ENCODE data around the gene ELOVL6. TPM values are rescaled to one million over a fixed set of nuclear protein-coding genes. Genes with fewer than 3 reads are reported as not detected.
A peak's percentile ranks its signal among the peaks of the same experiment; 100 is the strongest.

Gene ELOVL6
- polyA plus RNA-seq, 1 donor from 2014 or later = 21.3 TPM

DNA sequence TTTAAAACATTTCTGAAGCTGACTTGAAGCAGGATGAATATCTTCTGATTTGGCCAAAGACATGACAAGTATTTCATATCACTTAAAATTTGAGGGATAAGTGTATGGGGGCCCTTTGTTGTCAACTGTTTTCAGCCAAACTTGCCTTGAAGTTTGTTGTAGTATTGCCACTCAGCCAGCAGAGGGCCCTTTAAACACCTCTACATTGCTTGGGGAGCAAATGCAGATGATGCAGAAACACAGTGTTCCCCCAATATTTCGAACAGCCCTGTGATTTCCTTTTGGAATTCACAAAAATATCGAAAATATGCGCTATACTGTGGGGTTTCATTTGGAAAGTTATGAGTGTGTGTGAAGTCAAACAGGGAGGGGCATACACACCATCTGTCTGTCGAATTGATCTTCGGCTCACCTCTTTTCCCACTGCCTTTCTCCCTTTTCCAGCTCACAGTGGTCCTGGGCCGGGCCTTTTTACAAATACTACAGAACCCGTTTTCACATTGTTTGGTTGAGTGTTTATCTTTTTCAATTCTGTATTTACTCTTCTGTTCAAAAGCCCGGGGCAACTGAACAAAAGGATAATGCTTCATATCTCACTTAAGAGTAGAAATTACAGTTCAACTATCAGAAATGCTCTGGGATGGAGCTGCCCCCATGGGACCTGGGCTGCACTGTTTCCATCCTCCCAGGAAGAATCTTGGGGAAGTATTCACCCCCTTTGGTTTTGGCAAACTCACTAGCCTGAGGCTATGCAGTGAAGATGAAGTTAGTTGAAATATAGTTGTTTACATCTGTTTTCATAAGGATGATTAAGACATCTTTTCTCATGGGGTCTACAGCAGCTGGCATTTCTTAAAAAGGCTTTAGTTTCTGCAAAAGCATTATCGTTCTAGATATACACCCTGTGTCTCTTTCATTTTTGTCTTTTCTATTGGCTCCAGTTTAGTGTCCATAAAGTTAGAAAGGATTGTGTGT is 148.2 kb downstream of the ELOVL6 start:
- H3K36me3 ChIP-seq (ENCODE audit: insufficient read depth, low read length) = peaks cover 3% of the 10 kb centered on the region
- no peaks in the 10 kb centered on the region for H3K27me3 ChIP-seq (ENCODE audit: insufficient read depth, low read depth, low read length)
- no peak overlapping the region for H2AFZ ChIP-seq (ENCODE audit: low read depth, low read length)
- no peaks in the 10 kb centered on the region for H3K9me2 ChIP-seq (ENCODE audit: insufficient read depth, low read length)
- H3K9me3 ChIP-seq (ENCODE audit: low read length) = no peaks in the 10 kb centered on the region
- H3F3A ChIP-seq (ENCODE audit: insufficient read depth, low read length, poor library complexity, severe bottlenecking) = no peaks in the 10 kb centered on the region
- no peak overlapping the region for H3K4me2 ChIP-seq (ENCODE audit: low read length)
- H4K20me1 ChIP-seq (ENCODE audit: insufficient read depth) = no peaks in the 10 kb centered on the region
- no peak overlapping the region for H3K27ac ChIP-seq (ENCODE audit: low read length)
- no peaks in the 10 kb centered on the region for H3K79me2 ChIP-seq (replicated peaks; ENCODE audit: insufficient read depth, low read length)
- no peak overlapping the region for H3K9ac ChIP-seq (ENCODE audit: low read length)
- H3K4me3 ChIP-seq (ENCODE audit: low read length) = no peak overlapping the region
- TF ChIP-seq MXI1 (conservative IDR thresholded peaks at IDR 0.05; ENCODE audit: poor library complexity, severe bottlenecking) (no peak), CTCF (IDR thresholded peaks at IDR 0.05; ENCODE audit: poor library complexity, severe bottlenecking) (peak; percentile 82), EP300 (conservative IDR thresholded peaks at IDR 0.05; ENCODE audit: poor library complexity, severe bottlenecking) (no peak), RAD21 (conservative IDR thresholded peaks at IDR 0.05) (peak; percentile 79), EZH2 (IDR thresholded peaks at IDR 0.05; ENCODE audit: borderline replicate concordance, insufficient read depth, low read length, poor library complexity, severe bottlenecking) (no peak), SMC3 (conservative IDR thresholded peaks at IDR 0.05; ENCODE audit: poor library complexity) (peak; percentile 91), POLR2AphosphoS5 (IDR thresholded peaks at IDR 0.05) (no peak)

GRCh38 chr4:110046588-110047049 is 151.8 kb downstream of the ELOVL6 start:
- no peaks in the 10 kb centered on the region for H3K9me3 ChIP-seq (ENCODE audit: low read length)
- peaks cover 3% of the 10 kb centered on the region for H3K36me3 ChIP-seq (ENCODE audit: insufficient read depth, low read length)
- H2AFZ ChIP-seq (ENCODE audit: low read depth, low read length) = no peak overlapping the region
- no peaks in the 10 kb centered on the region for H3K27me3 ChIP-seq (ENCODE audit: insufficient read depth, low read depth, low read length)
- no peak overlapping the region for H3K9ac ChIP-seq (ENCODE audit: low read length)
- TF ChIP-seq TAF1 (IDR thresholded peaks at IDR 0.05; ENCODE audit: low read depth) (no peak), MXI1 (conservative IDR thresholded peaks at IDR 0.05; ENCODE audit: poor library complexity, severe bottlenecking) (no peak), RAD21 (conservative IDR thresholded peaks at IDR 0.05) (no peak), EP300 (conservative IDR thresholded peaks at IDR 0.05; ENCODE audit: poor library complexity, severe bottlenecking) (no peak), SMC3 (conservative IDR thresholded peaks at IDR 0.05; ENCODE audit: poor library complexity) (no peak), REST (IDR thresholded peaks at IDR 0.05; ENCODE audit: borderline replicate concordance) (no peak), POLR2AphosphoS5 (IDR thresholded peaks at IDR 0.05) (no peak), EZH2 (IDR thresholded peaks at IDR 0.05; ENCODE audit: borderline replicate concordance, insufficient read depth, low read length, poor library complexity, severe bottlenecking) (no peak)
- no peaks in the 10 kb centered on the region for H4K20me1 ChIP-seq (ENCODE audit: insufficient read depth)
- no peak overlapping the region for H3K4me2 ChIP-seq (ENCODE audit: low read length)
- no peaks in the 10 kb centered on the region for H3K9me2 ChIP-seq (ENCODE audit: insufficient read depth, low read length)
- H3K4me3 ChIP-seq (ENCODE audit: low read length) = no peak overlapping the region
- H3K27ac ChIP-seq (ENCODE audit: low read length) = no peak overlapping the region
- H3F3A ChIP-seq (ENCODE audit: insufficient read depth, low read length, poor library complexity, severe bottlenecking) = no peaks in the 10 kb centered on the region
- H3K79me2 ChIP-seq (replicated peaks; ENCODE audit: insufficient read depth, low read length) = no peaks in the 10 kb centered on the region
